MM.1S (cell line): Measurements from ENCODE around the gene HMGN2.

Source experiments
- EZH2 ChIP-seq: fragments of 300-600 bp; sonication (generic); optimal IDR thresholded peaks from 2 replicates; pipeline ENCODE3; 2017; ENCODE audit warnings: low read depth, mild to moderate bottlenecking, antibody characterized with exemption, low read length, mixed read lengths
- EZH2phosphoT487 ChIP-seq: fragments of 300-600 bp; sonication (generic); IDR thresholded peaks from 2 replicates; pipeline ENCODE4 v1.6.1; 2018; ENCODE audit warnings: antibody characterized with exemption, low read length
- TF ChIP-seq, protein P1 (sequence below): fragments of 300-600 bp; sonication (generic); IDR thresholded peaks from 2 replicates; pipeline ENCODE4 v1.5.1; 2016; ENCODE audit warnings: antibody characterized with exemption, low read length, mixed read lengths

DNA sequence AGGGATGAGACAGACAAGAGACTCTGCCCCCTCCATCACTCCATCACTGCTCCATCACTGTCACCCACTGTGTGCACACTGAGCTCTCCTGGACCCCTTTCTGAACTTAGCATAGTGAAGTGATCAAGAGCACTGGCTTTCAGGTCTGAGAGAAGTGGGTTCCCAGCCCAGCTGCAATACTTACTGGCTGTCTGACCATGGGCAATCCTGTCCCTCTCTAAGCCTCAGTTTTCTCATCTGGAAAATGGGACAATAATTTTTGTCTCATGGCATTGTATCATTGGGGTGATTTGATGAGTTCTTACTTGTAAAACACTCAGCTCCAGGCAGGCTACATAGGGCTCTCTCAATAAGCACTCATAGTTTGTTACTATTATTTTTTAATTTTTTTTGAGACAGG lies 49.8 kb downstream of the HMGN2 start:
- TF ChIP-seq, protein P1, sequence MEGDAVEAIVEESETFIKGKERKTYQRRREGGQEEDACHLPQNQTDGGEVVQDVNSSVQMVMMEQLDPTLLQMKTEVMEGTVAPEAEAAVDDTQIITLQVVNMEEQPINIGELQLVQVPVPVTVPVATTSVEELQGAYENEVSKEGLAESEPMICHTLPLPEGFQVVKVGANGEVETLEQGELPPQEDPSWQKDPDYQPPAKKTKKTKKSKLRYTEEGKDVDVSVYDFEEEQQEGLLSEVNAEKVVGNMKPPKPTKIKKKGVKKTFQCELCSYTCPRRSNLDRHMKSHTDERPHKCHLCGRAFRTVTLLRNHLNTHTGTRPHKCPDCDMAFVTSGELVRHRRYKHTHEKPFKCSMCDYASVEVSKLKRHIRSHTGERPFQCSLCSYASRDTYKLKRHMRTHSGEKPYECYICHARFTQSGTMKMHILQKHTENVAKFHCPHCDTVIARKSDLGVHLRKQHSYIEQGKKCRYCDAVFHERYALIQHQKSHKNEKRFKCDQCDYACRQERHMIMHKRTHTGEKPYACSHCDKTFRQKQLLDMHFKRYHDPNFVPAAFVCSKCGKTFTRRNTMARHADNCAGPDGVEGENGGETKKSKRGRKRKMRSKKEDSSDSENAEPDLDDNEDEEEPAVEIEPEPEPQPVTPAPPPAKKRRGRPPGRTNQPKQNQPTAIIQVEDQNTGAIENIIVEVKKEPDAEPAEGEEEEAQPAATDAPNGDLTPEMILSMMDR, result no peak
- TF ChIP-seq EZH2 (no peak), EZH2phosphoT487 (no peak)
